GM04503 (cell line): ENCODE results near the gene USP46.

ENCODE experiments used
- DNase-seq: peaks from one replicate; pipeline ENCODE4 v3.0.0-alpha.2; 2012; ENCODE audit warnings: low read depth

The USP46 gene

GRCh38 chr4:52618795-52619590, 40.1 kb downstream of the USP46 start:
- DNase-seq, result no peak

DNA sequence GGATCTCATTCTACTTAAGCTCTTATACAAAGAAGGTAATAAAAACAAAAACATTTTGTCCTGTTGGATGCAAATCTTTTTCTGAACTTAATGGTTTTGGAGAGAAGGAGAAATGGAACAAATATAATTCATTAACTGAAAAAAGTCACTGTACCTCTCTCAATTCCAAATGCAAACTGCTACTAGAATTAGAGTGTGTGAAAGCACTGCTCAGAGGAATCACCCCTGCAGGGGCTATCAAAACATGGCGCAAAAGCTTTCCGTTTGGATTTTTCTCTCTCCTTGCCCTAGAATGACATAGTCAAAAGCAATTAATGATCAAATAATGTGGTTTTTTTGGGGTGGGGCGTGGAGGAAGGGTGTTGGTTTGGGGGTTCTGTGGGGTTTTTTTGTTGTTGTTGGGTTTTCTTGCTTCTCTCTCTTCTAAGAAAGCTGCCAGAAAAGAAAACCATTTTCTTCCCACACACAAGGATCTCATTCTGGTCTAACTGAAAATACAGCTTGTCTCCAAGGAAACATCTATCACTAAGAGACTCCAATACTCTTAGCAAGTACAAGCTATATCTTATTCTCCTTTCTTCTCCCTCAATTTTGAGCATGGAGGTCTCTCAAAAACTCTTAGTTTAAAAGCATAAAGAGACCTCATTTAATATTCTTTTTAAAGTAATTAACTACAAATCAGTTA, 41.6 kb downstream of the USP46 start:
- no peak for DNase-seq

GRCh38 chr4:52614241-52614640, 44.9 kb downstream of the USP46 start:
- no peak for DNase-seq

DNA sequence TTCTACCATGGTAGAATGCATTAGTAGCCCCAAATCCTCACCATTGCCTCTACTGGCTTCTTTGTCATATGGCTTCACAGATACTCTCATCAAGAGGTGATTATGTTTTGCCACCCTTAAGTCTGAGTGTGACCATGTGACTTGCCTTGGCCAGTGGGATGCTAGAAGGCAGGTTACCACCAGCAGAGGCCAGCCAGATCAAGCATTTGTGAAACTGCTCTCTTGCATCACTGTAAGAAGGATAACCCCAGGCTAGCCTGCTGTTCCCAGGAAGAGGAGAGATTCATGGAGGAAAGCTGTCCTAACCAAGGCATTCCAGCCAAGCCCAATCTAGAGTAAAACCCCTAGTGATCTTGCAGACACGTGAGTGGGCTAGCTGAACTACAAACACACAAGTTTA, 46.8 kb downstream of the USP46 start:
- no peak for DNase-seq

- no peak for DNase-seq
Measured at GRCh38 chr4:52611030-52611555, 48.0 kb downstream of the USP46 start.

DNA sequence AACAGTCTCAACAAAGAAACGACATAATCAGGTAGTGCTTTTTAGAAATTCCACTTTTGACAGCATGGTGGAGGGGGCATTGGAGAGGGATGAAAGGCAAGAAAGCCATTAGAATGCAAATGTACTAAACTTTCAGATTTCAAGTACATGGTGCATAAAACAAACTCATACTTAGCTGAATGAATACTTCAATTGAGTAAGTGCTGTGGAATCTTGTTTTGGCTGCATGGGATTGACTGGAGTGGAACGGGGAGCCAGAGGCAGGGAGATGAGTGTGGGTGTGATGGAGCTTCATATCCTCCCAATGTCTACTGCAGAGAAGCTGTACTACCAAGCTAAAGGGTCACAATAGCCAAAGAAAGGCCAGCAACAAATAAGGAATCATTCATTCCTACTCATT, 52.4 kb downstream of the USP46 start:
- peak; percentile 30 for DNase-seq

DNA sequence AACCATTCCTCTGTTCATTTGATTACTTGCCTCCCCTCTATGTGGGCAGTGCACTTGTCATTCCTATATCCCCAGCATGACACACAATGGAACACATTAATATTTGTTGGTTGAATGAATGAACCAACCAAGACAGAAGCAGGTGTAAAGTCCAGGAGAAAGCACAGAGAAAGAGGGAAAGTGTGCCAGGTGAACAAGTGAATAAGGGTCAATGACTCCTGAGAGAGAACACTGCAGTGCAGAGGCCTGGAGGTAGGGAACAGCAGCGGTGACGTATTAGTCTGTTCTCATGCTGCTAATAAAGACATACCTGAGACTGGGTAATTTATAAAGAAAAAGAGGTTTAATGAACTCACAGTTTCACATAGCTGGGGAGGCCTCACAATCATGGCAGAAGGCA, 53.1 kb downstream of the USP46 start:
- no peak for DNase-seq

- no peak for DNase-seq
Measured at GRCh38 chr4:52604215-52604614, 54.9 kb downstream of the USP46 start.

GRCh38 chr4:52600275-52600674, 58.8 kb downstream of the USP46 start:
- DNase-seq, result no peak

DNA sequence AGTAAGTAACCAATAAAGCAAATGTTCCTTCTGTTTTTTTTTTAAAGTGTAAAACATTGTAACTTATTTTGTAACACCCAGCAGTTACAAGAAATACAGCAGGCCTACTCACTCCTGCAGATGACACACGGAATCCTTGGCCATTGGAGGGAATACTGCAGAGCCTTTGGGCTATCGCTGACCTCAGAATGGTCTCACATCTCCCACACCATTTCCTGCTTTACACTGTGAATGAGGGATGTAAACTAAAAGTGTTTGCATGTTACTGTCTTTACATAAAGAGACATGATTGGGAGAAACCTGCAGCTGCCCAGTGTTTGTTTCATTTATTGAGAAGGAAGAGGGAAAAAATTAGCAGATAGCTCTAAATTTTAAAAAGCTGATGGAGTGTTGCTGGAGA, 64.1 kb downstream of the USP46 start:
- no peak for DNase-seq

- DNase-seq, result no peak
Measured at GRCh38 chr4:52592287-52592686, 66.8 kb downstream of the USP46 start.

DNA sequence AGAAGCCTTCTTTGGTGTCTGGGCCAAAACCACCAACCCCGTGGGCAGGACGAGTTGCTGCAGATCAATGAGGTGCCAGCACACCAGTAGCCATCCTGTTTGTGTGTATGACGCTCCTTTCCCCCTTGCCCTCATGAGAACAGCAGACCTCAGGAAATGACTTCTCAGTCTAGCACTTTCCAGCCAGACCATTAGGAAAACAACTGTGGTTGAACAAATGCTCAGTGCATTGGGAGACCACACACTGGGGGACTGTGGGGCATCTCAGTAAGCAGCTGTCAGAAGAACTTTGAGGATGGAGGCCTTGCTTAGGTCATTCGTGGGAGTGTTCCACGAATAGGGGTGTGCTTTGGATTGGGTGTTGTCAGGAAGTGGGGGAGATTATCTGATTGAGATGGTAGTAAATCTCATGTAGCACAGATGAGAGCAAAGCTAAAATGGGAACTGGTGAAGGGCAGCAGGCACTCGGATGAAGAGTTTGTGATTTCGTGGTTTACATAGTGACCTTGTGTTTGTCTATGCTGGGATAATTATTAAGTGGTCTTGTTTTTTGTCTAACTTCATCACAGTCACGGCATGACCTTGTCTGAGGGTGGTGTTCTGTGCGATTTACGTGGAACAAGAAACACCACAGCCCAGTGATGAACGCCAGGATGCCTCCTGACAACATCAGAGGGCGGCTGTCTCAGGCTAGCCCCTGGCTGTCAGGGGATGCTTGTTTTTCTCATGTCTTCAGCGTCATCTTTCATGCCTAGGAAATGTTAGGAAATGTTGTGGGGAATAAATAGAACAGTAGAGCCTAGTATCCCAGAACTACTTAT, 70.1 kb downstream of the USP46 start:
- peak; percentile 22 for DNase-seq

DNA sequence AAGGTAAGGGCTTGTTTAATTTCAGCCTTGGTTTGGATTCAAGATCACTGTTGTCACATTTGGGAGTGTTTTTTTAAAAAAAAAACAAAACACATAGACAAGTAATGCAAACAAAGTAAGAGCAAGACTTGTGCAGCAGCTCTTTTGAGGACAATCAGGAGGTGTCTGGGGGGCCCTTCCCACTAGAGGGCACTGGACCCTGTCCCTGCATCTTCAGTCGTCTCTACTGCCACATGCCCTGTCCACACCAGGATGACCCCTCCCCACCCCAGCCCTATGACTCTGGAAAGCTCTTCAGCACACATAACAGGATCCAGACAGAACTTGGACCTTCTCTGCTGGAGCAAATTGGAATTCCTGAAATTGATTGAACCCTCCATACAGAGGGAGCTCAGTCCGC, 71.0 kb downstream of the USP46 start:
- no peak for DNase-seq

GRCh38 chr4:52586069-52586468, 73.0 kb downstream of the USP46 start:
- no peak for DNase-seq

DNA sequence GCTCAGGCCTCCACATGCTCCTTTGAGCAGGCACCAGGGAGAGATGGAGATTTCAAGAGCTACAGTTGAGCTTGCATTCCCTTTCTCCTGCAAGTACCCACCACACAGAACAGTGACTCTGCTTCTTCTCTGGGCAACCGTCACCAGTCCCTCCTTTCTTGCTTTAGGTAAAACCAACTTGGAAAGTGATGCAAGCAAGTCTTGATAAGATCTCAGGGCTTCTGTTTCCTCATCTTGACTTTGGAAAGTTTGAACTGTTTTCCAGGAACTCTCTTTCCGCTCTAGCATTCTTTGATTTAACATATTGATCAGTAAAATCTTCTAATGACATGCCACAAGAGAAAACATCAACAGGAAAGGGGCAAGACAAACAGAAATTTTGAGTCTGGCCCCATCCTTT, 73.7 kb downstream of the USP46 start:
- no peak for DNase-seq

DNA sequence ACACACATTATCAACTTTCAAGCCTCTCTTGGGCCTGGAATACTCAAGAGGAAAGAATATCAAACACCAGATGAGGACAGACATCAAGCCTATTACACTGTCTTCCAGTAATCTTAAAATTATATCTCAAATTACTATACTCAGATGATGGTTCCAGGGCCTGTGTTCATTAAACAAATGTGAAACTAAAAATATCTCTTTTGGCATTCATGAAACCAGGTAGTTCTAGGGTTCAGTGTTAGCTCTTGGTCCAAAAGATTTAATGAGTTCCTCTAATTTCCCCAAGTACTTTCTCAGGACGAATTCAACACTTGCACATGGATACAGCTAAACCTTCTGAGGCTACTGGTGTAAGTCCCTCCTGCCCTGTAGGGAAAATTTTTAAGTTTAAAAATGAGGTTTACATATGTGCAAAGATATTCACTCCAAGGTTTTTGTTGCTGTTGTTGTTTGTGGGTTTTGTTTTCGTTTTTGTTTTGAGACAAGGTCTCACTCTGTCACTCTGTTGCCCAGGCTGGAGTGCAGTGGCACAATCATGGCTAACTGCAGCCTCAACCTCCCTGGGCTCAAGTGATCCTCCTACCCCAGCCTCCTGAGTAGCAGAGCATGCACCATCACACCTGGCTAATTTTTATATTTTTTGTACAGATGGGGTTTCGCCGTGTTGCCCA, 79.4 kb downstream of the USP46 start:
- DNase-seq, result no peak

- no peak for DNase-seq
Measured at GRCh38 chr4:52578951-52579350, 80.2 kb downstream of the USP46 start.

GRCh38 chr4:52577624-52577962, 81.5 kb downstream of the USP46 start:
- no peak for DNase-seq

DNA sequence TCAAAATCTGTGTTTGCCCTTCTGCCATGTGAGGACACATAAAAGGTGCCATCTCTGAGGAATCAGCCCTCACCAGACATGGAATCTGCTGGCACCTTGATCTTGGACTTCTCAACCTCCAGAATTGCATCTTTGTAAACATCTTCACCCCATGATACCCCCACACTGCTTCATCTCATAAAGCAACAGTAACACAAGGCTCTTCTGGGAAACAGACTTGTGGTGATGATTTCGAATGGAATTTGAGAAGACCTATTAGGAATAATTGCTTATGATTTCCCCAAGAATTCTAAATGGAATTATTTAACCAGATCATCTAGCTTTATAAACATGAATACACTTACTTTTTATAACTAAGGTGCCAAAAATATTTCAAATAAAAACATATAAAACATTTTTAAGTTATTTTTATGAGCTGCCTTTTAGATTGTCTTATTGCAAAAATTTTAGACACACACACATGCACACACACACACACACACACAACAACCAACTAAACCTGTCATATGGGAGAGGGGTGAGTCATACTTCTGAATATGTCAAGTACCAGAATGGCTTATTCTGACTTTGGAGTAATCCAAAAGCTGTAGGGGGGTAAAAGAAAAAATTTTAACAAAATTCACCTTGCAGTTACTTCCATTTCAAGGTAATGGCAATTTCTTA, 82.0 kb downstream of the USP46 start:
- peak; percentile 14 for DNase-seq

DNA sequence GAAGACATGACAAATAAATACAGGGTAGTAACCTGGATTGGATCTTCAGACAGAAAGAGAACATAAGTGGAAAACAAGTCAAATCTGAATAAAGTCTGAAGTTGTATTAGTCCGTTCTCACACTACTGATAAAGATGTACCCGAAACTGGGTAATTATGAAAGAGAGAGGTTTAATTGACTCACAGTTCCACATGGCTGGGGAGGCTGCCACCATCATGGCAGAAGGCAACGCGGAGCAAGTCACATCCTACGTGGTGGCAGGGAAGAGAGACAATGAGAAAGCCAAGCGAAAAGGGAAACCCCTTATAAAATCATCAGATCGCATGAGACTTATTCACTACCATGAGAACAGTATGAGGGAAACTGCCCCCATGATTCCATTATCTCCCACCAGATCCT, 82.8 kb downstream of the USP46 start:
- DNase-seq, result no peak

GRCh38 chr4:52575406-52575805, 83.7 kb downstream of the USP46 start:
- DNase-seq, result no peak

- peak; percentile 12 for DNase-seq
Measured at GRCh38 chr4:52574036-52574435, 85.1 kb downstream of the USP46 start.
